ENCODE data around the gene MPC1.

MPC1 gene

GRCh38 chr6:166325383-166326042 lies 57.2 kb downstream of the MPC1 start:
- peaks cover 42% of the 10 kb centered on the region for H3K36me3 ChIP-seq (ENCODE audit: insufficient read depth, low read length)
- H3K27ac ChIP-seq (ENCODE audit: low read depth, low read length), result no peak overlapping the region
- no peaks in the 10 kb centered on the region for H3K4me1 ChIP-seq (ENCODE audit: insufficient read depth, low read length)
- H3K4me3 ChIP-seq (ENCODE audit: low read depth in 1 of 2, low read length in 2 of 2), result no peak overlapping the region
- no peaks in the 10 kb centered on the region for H3K9me3 ChIP-seq (ENCODE audit: low read length)
- no peak overlapping the region for H3K9ac ChIP-seq (ENCODE audit: low read length)
- no peaks in the 10 kb centered on the region for H3K27me3 ChIP-seq (ENCODE audit: control insufficient read depth in 1 of 2, insufficient read depth in 2 of 2, low read length in 2 of 2)

GRCh38 chr6:166323395-166323794 lies 59.3 kb downstream of the MPC1 start:
- no peaks in the 10 kb centered on the region for H3K27me3 ChIP-seq (ENCODE audit: control insufficient read depth in 1 of 2, insufficient read depth in 2 of 2, low read length in 2 of 2)
- no peak overlapping the region for H3K4me3 ChIP-seq (ENCODE audit: low read depth in 1 of 2, low read length in 2 of 2)
- H3K9ac ChIP-seq (ENCODE audit: low read length), result no peak overlapping the region
- H3K9me3 ChIP-seq (ENCODE audit: low read length), result no peaks in the 10 kb centered on the region
- H3K27ac ChIP-seq (ENCODE audit: low read depth, low read length), result no peak overlapping the region
- H3K4me1 ChIP-seq (ENCODE audit: insufficient read depth, low read length), result no peaks in the 10 kb centered on the region
- H3K36me3 ChIP-seq (ENCODE audit: insufficient read depth, low read length), result peaks cover 39% of the 10 kb centered on the region

GRCh38 chr6:166318649-166319600 lies 63.8 kb downstream of the MPC1 start:
- Histone ChIP-seq H3K9ac (ENCODE audit: low read length) (no peak overlapping the region), H3K9me3 (ENCODE audit: low read length) (no peaks in the 10 kb centered on the region), H3K4me1 (ENCODE audit: insufficient read depth, low read length) (no peaks in the 10 kb centered on the region), H3K4me3 (ENCODE audit: low read depth in 1 of 2, low read length in 2 of 2) (no peak overlapping the region), H3K27me3 (ENCODE audit: control insufficient read depth in 1 of 2, insufficient read depth in 2 of 2, low read length in 2 of 2) (no peaks in the 10 kb centered on the region), H3K27ac (ENCODE audit: low read depth, low read length) (no peak overlapping the region), H3K36me3 (ENCODE audit: insufficient read depth, low read length) (peaks cover 10% of the 10 kb centered on the region)

GRCh38 chr6:166318227-166318626 lies 64.5 kb downstream of the MPC1 start:
- H3K9me3 ChIP-seq (ENCODE audit: low read length), result no peaks in the 10 kb centered on the region
- H3K27ac ChIP-seq (ENCODE audit: low read depth, low read length), result no peak overlapping the region
- H3K27me3 ChIP-seq (ENCODE audit: control insufficient read depth in 1 of 2, insufficient read depth in 2 of 2, low read length in 2 of 2), result no peaks in the 10 kb centered on the region
- no peaks in the 10 kb centered on the region for H3K4me1 ChIP-seq (ENCODE audit: insufficient read depth, low read length)
- H3K36me3 ChIP-seq (ENCODE audit: insufficient read depth, low read length), result peaks cover 9% of the 10 kb centered on the region
- H3K9ac ChIP-seq (ENCODE audit: low read length), result no peak overlapping the region
- no peak overlapping the region for H3K4me3 ChIP-seq (ENCODE audit: low read depth in 1 of 2, low read length in 2 of 2)

- no peaks in the 10 kb centered on the region for H3K27me3 ChIP-seq (ENCODE audit: control insufficient read depth in 1 of 2, insufficient read depth in 2 of 2, low read length in 2 of 2)
- no peak overlapping the region for H3K27ac ChIP-seq (ENCODE audit: low read depth, low read length)
- no peaks in the 10 kb centered on the region for H3K4me1 ChIP-seq (ENCODE audit: insufficient read depth, low read length)
- no peak overlapping the region for H3K4me3 ChIP-seq (ENCODE audit: low read depth in 1 of 2, low read length in 2 of 2)
- peaks cover 9% of the 10 kb centered on the region for H3K36me3 ChIP-seq (ENCODE audit: insufficient read depth, low read length)
- H3K9me3 ChIP-seq (ENCODE audit: low read length), result no peaks in the 10 kb centered on the region
- H3K9ac ChIP-seq (ENCODE audit: low read length), result no peak overlapping the region
These were observed 65.2 kb downstream of the MPC1 start for GRCh38 chr6:166317261-166318212.

GRCh38 chr6:166315436-166315835 lies 67.3 kb downstream of the MPC1 start:
- Histone ChIP-seq H3K27me3 (ENCODE audit: control insufficient read depth in 1 of 2, insufficient read depth in 2 of 2, low read length in 2 of 2) (no peaks in the 10 kb centered on the region), H3K4me3 (ENCODE audit: low read depth in 1 of 2, low read length in 2 of 2) (no peak overlapping the region), H3K9me3 (ENCODE audit: low read length) (no peaks in the 10 kb centered on the region), H3K4me1 (ENCODE audit: insufficient read depth, low read length) (no peaks in the 10 kb centered on the region), H3K9ac (ENCODE audit: low read length) (no peak overlapping the region), H3K36me3 (ENCODE audit: insufficient read depth, low read length) (peaks cover 5% of the 10 kb centered on the region), H3K27ac (ENCODE audit: low read depth, low read length) (no peak overlapping the region)
